HepG2 (cell line): Measurements from ENCODE around the gene BTN1A1. TPM values are rescaled to one million over a fixed set of nuclear protein-coding genes. Genes with fewer than 3 reads are reported as not detected.

Experiments
- AKAP8 ChIP-seq: sonication (generic); formaldehyde crosslinking; IDR thresholded peaks from 2 replicates; pipeline ENCODE4 v1.5.1; 2020; ENCODE audit warnings: mild to moderate bottlenecking, missing genetic modification reagents
- ARNT ChIP-seq: fragments of 450-650 bp; IDR thresholded peaks from 2 replicates; pipeline ENCODE4 v1.6.1; 2017
- ETV5 ChIP-seq: IDR thresholded peaks from 2 replicates; pipeline ENCODE4 v1.6.1; 2018; ENCODE audit warnings: missing biosample characterization, missing genetic modification reagents, inconsistent platforms, borderline replicate concordance
- GFI1 ChIP-seq: sonication (generic); formaldehyde crosslinking; IDR thresholded peaks from 2 replicates; pipeline ENCODE4 v1.5.0; 2020; ENCODE audit warnings: missing genetic modification reagents, mild to moderate bottlenecking, borderline replicate concordance
- HOMEZ ChIP-seq: IDR thresholded peaks from 2 replicates; pipeline ENCODE4 v1.6.1; 2016; ENCODE audit warnings: low read depth
- JDP2 ChIP-seq: sonication (generic); formaldehyde crosslinking; IDR thresholded peaks from 2 replicates; pipeline ENCODE4 v1.8.1; 2022; ENCODE audit warnings: missing genetic modification reagents, borderline replicate concordance
- MBD4 ChIP-seq: IDR thresholded peaks from 2 replicates; pipeline ENCODE4 v1.6.1; 2012; ENCODE audit warnings: low read length, inconsistent platforms, borderline replicate concordance
- MTA1 ChIP-seq: sonication (generic); formaldehyde crosslinking; IDR thresholded peaks from 2 replicates; pipeline ENCODE4 v1.4.0; 2020; ENCODE audit warnings: missing genetic modification reagents, mild to moderate bottlenecking, borderline replicate concordance
- RBAK ChIP-seq: sonication (generic); formaldehyde crosslinking; IDR thresholded peaks from 2 replicates; pipeline ENCODE4 v1.5.1; 2020; ENCODE audit warnings: mild to moderate bottlenecking, missing genetic modification reagents
- SMAD3 ChIP-seq: sonication (generic); formaldehyde crosslinking; IDR thresholded peaks from 2 replicates; pipeline ENCODE4 v1.4.0; 2020; ENCODE audit warnings: missing genetic modification reagents
- SNAI1 ChIP-seq: sonication (generic); formaldehyde crosslinking; IDR thresholded peaks from 2 replicates; pipeline ENCODE4 v1.5.0; 2020; ENCODE audit warnings: mild to moderate bottlenecking, missing genetic modification reagents, borderline replicate concordance
- STAT5B ChIP-seq: sonication (generic); formaldehyde crosslinking; IDR thresholded peaks from 2 replicates; pipeline ENCODE4 v1.4.0; 2020; ENCODE audit warnings: missing genetic modification reagents
- TFDP2 ChIP-seq: sonication (generic); formaldehyde crosslinking; IDR thresholded peaks from 2 replicates; pipeline ENCODE4 v1.4.0; 2020; ENCODE audit warnings: missing genetic modification reagents
- ZFX ChIP-seq: sonication (generic); formaldehyde crosslinking; IDR thresholded peaks from 2 replicates; pipeline ENCODE4 v1.4.0; 2020; ENCODE audit warnings: mild to moderate bottlenecking, low read depth, missing genetic modification reagents, moderate library complexity
- ZKSCAN1 ChIP-seq: fragments of 150-350 bp; IDR thresholded peaks from 2 replicates; pipeline ENCODE4 v1.6.1; 2014; ENCODE audit warnings: low read length
- ZNF263 ChIP-seq: sonication (generic); formaldehyde crosslinking; IDR thresholded peaks from 2 replicates; pipeline ENCODE4 v1.4.0; 2020; ENCODE audit warnings: missing genetic modification reagents
- ZNF282 ChIP-seq: fragments of 450-650 bp; IDR thresholded peaks from 2 replicates; pipeline ENCODE4 v1.6.1; 2018; ENCODE audit not compliant: partially characterized antibody
- ZNF556 ChIP-seq: sonication (generic); formaldehyde crosslinking; IDR thresholded peaks from 2 replicates; pipeline ENCODE4 v1.4.0; 2020; ENCODE audit warnings: mild to moderate bottlenecking, missing genetic modification reagents, borderline replicate concordance
- ZNF710 ChIP-seq: sonication (generic); formaldehyde crosslinking; IDR thresholded peaks from 2 replicates; pipeline ENCODE4 v1.5.0; 2020; ENCODE audit warnings: mild to moderate bottlenecking, missing genetic modification reagents, borderline replicate concordance
- ZNF75D ChIP-seq: sonication (generic); formaldehyde crosslinking; IDR thresholded peaks from 2 replicates; pipeline ENCODE4 v1.8.1; 2023; ENCODE audit warnings: missing genetic modification reagents, mild to moderate bottlenecking, borderline replicate concordance
- ZNF770 ChIP-seq: sonication (generic); formaldehyde crosslinking; IDR thresholded peaks from 2 replicates; pipeline ENCODE4 v1.5.0; 2020; ENCODE audit warnings: mild to moderate bottlenecking, missing genetic modification reagents
- ZNF790 ChIP-seq: sonication (generic); formaldehyde crosslinking; IDR thresholded peaks from 2 replicates; pipeline ENCODE4 v1.8.0; 2022; ENCODE audit warnings: missing genetic modification reagents, mild to moderate bottlenecking, borderline replicate concordance
- ZSCAN22 ChIP-seq: sonication (generic); formaldehyde crosslinking; IDR thresholded peaks from 2 replicates; pipeline ENCODE4 v1.4.0; 2020; ENCODE audit warnings: mild to moderate bottlenecking, missing genetic modification reagents
- polyA plus RNA-seq, 8 experiments: library from polyadenylated mRNA; depleted of rRNA in 3 of 8; stranded (reverse) in 7 of 8; unstranded in 1 of 8; fragments of >200 nt; fragmentation: Illumina TruSeq in 4 of 8; extraction: Trizol in 4 of 8; gene quantifications; 2 replicates each; pipeline versions ENCODE4 v1.2.1 to v1.2.3, GENCODE V29; 2011 to 2016; ENCODE audit warnings: low read depth in 4 of 8, missing spikeins in 1 of 8, mixed read lengths in 1 of 8; ENCODE audit not compliant: insufficient read depth in 1 of 8
- total RNA-seq, 5 experiments: library from RNA; depleted of rRNA; stranded (reverse); fragments of >200 nt; fragmentation: Illumina TruSeq; extraction: Trizol; gene quantifications; 2 replicates each; pipeline ENCODE4 v1.2.3, GENCODE V29; 2016; ENCODE audit warnings: low read depth in 1 of 5

BTN1A1 gene
- total and polyA plus RNA-seq, 2 of the 13 experiments (the other 11 are each of a cell fraction or from before 2014, with no cell fraction given) = 0.04 TPM; not detected in 1

GRCh38 chr6:26537846-26538571, 37.9 kb downstream of the BTN1A1 start, which contains the start of gene HMGN4 (continued):
- peak; percentile 53 for TF ChIP-seq ZNF770
- no peak; the same call in 1 of the 2 replicates for TF ChIP-seq ZKSCAN1
- peak; percentile 30; the same call in 1 of the 2 replicates for TF ChIP-seq ZSCAN22 (CRISPR knock-in tag)
- TF ChIP-seq SNAI1 (CRISPR knock-in tag) = peak; percentile 62; the same call in 1 of the 2 replicates
- no peak for TF ChIP-seq AKAP8 (CRISPR knock-in tag)
- peak; percentile 83 for TF ChIP-seq ETV5 (CRISPR knock-in tag)
- TF ChIP-seq HOMEZ (CRISPR knock-in tag) = no peak
- no peak; the same call in 1 of the 2 replicates for TF ChIP-seq MTA1 (CRISPR knock-in tag)
- TF ChIP-seq STAT5B (CRISPR knock-in tag) = no peak
- TF ChIP-seq ZNF75D (CRISPR knock-in tag) = no peak
- no peak; the same call in 1 of the 2 replicates for TF ChIP-seq ZNF556
- no peak; the same call in 1 of the 2 replicates for TF ChIP-seq SMAD3 (CRISPR knock-in tag)
- TF ChIP-seq ZNF790 (CRISPR knock-in tag) = no peak
- TF ChIP-seq ZFX (CRISPR knock-in tag) = peak; percentile 91
- no peak for TF ChIP-seq ARNT
- TF ChIP-seq TFDP2 = peak; percentile 41; the same call in 1 of the 2 replicates
- TF ChIP-seq GFI1 = peak; percentile 40; the same call in 1 of the 2 replicates
- TF ChIP-seq MBD4 = no peak; the same call in 1 of the 2 replicates
- no peak for TF ChIP-seq RBAK (CRISPR knock-in tag)
- no peak for TF ChIP-seq ZNF282
- peak; percentile 19; the same call in 1 of the 2 replicates for TF ChIP-seq ZNF263 (CRISPR knock-in tag)
- TF ChIP-seq ZNF710 (CRISPR knock-in tag) = peak; percentile 80
- no peak for TF ChIP-seq JDP2 (CRISPR knock-in tag)
